B cell (primary cell): ENCODE measurements around the gene LYRM9.

Experiments used
- CTCF ChIP-seq: fragments of 200-600 bp; IDR thresholded peaks from one replicate; pipeline ENCODE4 v1.8.0; 2022; ENCODE audit warnings: antibody characterized with exemption, mild to moderate bottlenecking
- EZH2 ChIP-seq: IDR thresholded peaks from 2 replicates; pipeline ENCODE4 v1.6.1; 2012; ENCODE audit warnings: borderline replicate concordance, low read depth, mild to moderate bottlenecking, moderate library complexity, low read length; ENCODE audit not compliant: insufficient read depth, poor library complexity, severe bottlenecking

GRCh38 chr17:27898096-27898495 lies 4.9 kb upstream of the LYRM9 start:
- TF ChIP-seq CTCF (no peak), EZH2 (no peak)
